ENCODE results near the gene LGR6.

Gene LGR6

DNA sequence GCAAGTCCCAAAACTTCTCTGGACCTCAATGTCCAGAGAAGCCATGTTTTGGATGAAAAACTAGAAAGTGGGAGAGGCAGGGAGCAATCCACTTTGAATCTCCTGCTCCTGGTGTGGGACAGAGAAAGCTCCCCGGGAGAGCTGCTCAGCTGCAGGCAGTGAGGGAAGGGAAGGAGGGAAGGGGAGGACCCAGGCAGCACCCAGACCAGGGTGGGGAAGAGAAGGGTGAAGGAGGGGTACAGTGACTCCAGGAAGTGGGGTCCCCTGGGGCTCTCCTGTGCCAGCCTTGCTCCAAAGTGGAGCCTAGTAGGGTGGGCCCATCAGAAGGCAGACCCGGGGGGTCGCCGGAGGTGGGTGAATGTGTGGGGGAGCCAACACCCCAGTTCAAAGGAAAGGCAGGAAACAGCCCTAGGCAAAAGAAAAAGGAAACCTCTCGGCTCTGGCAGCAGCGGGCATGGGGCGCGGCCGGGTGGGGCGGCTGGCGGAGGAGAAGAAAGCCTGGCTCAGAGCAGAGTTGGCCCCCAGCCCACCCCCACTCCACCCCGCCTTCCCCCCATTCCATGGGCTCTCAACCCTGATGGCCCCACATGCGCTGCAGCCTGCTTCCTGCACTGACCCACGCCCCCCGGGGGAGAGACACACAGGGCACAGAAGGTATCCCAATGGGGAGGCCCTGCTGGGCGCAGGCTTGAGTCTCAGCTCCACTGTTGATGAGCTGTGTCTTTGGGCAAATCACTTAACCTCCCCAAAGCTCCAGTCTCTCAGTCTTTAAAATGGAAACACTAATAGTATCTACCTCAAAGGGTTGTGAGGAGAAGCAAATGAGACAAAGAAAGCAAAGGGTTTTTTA lies 5.7 kb downstream of the LGR6 start:
- DNase-seq (ENCODE audit: low read depth in 1 of 2, low spot score in 1 of 2): no peak

DNA sequence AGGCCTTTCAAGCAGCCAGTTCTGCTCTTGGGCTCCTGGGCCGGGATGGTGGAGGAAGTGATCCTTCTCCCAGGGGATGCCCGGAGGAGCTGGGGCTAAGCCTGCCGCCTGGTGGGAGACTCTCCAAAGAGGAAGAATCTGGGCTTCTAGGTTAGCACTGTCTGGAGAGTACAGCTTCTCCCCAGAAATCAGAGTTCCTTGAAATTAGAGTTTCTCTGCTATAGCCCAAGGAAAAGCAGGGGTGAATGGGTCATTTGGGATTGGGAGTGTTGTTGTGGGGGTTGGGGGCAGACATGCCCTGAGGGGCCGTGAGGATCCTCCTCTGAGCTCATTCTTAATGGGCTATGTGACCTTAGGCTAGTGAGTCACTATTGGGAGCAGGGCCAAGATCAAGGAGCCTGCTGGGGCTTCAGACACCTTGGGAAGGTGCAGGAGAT lies 6.5 kb downstream of the LGR6 start:
- DNase-seq (ENCODE audit: low read depth in 1 of 2, low spot score in 1 of 2): no peak

DNA sequence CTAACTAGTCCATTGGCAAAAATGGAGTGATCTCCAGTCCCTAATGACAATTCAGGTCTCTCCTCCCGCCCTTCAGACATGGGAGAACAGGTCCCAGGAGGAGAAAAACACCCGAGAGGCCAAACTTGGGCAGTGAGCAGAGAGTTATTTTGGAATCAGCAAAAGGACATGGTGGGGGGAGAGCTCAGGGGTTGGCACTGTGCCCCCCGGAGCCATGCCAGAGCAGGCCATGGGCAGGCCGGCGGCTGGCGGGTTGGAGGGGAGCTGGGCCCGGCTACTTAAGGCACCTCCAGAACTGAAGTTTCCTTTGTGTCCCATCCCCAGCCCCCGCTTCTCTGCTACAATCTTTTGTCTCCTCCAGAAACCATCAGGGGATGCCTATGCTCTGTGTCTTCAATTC lies 7.1 kb downstream of the LGR6 start:
- no peak for DNase-seq (ENCODE audit: low read depth in 1 of 2, low spot score in 1 of 2)

DNA sequence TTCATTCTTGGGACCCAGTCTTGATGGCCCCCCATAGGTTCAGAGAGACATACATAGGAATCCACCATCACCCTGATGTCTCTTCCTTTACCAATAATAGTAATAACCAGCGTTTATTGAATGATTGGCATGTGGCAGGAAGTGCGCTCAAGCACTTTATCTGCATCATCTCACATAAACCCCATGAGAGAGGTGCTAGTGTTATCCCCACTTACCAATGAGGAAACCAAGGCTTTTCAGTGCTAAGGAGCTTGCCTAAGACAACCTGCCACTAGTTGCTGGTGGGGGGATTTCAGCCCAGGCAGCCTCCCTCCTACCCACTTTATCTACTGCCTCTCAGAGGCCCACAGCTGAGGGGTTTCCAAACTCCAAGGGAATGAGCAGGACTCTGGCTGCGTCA lies 7.7 kb downstream of the LGR6 start:
- no peak for DNase-seq (ENCODE audit: low read depth in 1 of 2, low spot score in 1 of 2)

DNA sequence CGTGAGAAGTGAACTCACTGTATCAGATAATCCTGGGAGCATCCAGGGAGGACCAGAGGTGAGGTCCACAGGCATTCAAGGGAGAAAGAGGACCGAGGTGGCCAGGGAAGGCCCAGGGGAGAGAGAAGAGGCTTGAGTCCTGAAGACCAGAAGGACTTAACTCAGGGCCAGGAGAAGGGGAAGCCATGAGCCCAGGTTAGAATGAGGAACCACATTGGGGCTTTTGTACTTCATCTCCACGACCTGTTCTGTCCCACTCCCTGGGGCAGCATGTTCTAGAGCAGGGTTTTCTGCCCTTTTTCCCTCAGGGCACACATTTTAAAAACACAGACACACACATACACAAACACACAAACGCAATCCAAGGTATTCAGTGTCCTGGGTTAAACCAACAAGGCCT lies 8.4 kb downstream of the LGR6 start:
- no peak for DNase-seq (ENCODE audit: low read depth in 1 of 2, low spot score in 1 of 2)

DNA sequence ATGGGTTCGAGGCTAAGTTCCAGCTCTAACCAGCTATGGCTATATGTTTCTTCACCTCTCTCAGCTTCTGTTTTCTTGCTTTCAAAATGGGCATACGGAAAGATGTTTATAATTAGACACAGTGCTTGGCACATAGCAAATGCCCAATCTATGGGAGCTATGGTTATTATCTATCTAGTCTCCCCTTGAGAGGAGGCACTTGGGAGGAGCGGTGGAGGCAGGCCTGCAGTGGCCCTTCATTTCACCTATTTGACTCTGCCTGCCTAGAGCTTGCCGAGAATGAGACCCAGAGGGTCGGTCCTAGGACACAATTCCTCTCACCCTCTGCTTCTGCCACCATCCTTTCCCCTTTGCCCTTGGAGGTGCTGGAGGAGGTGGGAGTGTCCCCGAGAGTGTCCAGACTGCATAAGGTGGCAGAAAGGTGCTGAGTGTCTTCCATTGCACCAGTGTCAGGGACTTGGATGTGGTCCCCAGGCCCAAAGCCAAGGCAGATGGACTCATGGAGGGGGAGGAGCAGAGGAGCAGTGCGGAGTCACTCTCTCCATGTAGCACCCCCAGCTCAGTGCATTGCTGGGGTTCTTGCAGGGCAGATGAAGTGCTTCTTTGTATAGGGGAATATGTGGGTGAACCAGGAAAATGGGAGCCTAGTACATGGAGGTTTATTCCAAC lies 9.0 kb downstream of the LGR6 start:
- DNase-seq (ENCODE audit: low read depth in 1 of 2, low spot score in 1 of 2): no peak

DNA sequence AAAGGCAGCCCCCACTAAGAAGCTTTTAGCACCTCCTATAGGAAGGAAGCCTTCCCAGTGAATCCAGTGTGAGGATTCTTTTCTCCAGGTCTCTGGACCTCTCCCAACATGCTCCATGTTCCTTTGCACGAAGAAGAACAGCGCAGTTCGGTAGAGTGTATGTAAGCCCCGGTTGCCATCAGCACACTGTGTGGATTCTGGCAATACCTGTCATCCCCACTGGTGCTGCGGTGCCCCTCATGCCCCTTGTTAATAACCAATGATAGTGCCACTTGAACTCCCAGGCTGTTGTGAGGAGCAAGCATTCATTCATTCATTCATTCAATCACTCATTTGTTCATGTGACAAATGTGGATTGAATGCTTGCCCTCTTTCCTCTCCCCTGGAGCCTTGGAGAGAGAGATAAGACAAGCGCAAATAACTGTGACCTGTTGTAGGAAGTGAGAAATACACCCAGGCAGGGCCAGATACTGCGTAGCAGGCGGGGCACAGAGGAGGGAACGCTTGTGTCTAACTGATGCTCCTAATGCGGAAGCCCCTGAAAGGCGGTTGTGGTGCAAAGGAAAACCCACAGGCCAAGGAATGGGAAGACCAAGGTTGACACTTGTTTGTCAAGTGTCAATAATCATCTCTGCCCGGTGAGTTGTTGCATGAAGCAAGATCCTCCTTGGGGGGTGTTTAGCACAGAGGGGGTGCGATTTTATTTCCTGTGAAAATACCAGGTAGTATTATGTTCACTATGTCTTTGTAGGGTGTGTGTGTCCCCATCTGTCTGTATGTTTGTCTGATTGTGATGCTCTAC lies 9.8 kb downstream of the LGR6 start:
- DNase-seq (ENCODE audit: low read depth in 1 of 2, low spot score in 1 of 2): no peak

DNA sequence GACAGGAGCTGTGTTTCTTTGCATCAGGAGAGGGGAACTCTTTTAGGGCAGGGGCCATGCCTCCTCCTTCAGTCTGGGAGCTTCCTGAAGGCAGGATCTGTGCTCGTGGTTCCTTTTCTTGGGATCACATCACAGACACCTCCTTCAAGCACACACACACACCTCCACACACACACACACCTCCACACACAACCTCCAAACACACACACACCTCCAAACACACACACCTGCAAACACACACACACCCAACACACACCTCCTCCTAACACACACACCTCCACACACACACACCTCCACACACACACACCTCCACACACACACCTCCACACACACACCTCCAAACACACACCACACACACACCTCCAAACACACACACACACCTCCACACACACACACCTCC lies 10.5 kb downstream of the LGR6 start:
- DNase-seq (ENCODE audit: low read depth in 1 of 2, low spot score in 1 of 2): no peak

DNA sequence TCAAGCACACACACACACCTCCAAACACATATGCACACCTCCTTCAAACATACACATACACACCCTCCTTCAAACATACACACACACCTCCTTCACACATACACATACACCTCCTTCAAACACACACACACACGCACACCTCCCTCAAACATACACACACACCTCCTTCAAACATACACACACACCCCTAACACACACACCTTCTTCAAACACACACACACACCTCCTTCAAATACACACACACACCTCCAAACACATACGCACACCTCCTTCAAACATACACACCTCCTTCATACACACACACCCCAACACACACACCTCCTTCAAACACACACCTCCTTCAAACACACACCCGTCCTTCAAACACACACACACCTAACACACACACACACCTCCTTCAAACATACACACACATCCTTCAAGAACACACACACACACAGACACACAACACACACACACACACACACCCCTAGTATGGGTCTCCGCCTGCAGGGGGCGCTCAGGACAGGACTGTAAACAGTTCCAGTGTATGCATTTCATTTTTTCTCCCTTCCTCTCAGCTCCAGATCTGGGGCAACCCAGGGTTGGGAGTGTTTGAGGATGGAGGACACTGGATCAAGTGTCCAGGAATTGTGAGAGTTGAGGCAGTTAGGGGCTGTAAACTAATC lies 12.1 kb downstream of the LGR6 start:
- DNase-seq (ENCODE audit: low read depth in 1 of 2, low spot score in 1 of 2): no peak

DNA sequence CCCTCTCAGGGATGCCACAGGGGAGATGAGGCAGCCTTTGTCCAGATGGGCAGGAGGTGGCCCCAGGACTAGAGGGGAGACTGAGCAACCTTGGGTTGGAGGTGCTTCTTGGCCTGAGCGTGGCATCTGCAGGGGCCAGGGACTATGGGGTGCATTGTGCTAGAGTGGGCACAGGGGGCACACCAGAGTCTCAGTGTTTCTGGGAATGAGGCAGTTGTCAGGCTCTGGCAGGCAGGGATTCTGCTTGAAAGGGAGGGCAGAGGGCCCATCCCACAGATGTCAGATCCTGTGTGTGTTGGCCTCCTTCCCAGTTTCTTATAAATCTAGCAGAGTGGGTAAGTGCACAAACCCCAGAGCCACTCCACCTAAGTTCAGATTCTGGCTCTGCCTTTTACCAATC lies 13.7 kb downstream of the LGR6 start:
- DNase-seq (ENCODE audit: low read depth in 1 of 2, low spot score in 1 of 2): no peak

DNA sequence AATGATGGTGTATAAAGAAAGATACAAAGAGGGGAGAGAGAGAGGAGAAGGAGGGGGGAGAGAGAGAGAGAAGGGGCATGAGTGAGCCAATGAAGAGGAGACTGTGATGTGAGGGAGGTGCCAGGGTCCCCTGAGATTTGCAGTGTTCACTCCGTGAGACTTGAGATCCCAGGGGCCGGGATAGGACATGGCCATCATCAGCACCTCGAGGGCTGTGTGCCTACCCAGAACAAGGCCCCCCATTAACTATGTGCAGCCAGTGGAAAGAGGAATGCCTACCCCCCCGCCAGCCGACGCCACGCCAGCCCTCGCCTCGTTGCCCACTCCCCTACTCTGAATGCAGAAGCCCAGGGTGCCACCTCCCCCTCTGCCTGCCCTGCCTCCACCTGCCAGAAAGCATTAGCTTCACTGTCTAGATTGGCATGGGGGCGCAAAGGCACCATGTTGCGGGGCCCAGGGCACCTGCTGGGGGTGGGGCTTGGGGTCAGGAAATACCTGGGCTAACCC lies 14.8 kb downstream of the LGR6 start:
- no peak for DNase-seq (ENCODE audit: low read depth in 1 of 2, low spot score in 1 of 2)

DNA sequence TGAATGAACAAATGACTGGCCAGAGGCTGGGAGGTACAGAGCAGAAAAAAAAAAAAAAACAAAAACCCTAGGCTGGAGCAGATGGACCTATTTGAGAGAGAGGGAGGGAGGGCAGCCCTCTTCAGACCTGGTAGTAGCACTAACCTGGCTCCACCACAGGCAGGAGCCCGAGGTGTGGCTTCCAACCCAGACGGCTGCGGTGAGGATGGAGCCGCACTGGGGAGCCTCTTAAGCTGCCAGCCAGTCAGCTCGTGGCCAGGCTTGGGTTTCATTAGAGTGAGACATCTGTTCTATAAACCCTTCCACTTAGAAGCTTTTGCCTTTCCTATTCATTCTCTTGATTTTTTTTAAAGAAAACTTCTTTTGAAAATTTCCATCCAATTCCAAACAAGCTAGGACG lies 16.8 kb downstream of the LGR6 start:
- DNase-seq (ENCODE audit: low read depth in 1 of 2, low spot score in 1 of 2): no peak

DNA sequence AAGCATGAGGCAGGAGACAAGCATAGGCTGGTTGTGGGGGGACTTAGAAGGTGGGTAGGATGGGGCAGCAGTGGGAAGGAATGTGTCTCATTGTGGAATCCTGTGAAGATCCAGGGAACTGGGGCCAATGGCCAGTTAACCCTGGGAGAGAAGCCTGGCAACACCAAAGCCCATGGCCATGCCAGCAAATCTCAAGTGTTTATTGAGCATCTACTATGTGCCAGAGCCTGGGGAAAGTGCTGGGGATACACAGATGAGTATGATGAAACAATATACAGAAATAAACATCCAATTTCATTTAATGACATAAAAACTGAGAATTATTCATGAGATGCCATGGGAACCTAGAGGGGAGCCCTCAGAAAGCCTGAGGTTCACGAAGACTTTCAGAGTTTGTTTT lies 17.4 kb downstream of the LGR6 start:
- DNase-seq (ENCODE audit: low read depth in 1 of 2, low spot score in 1 of 2): no peak

DNA sequence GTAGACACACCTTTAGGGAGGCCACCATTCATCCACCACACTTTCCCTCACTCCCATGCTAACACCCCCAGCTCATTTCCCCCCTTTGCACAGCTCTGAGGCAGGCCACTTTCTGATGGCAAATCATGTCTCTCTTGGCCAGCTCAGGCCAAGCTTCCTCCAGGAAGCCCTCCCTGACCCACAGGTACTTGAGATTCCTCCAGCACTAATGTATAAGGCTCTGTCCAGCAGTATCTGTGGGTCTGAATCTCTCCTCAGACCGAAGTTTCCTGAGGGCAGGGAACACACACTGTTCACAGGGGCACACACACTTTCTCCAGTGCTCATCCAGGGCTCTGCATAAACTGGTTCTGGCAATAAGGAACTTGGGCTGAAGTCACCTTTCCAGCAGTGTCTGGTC lies 19.2 kb downstream of the LGR6 start:
- DNase-seq (ENCODE audit: low read depth in 1 of 2, low spot score in 1 of 2): no peak

DNA sequence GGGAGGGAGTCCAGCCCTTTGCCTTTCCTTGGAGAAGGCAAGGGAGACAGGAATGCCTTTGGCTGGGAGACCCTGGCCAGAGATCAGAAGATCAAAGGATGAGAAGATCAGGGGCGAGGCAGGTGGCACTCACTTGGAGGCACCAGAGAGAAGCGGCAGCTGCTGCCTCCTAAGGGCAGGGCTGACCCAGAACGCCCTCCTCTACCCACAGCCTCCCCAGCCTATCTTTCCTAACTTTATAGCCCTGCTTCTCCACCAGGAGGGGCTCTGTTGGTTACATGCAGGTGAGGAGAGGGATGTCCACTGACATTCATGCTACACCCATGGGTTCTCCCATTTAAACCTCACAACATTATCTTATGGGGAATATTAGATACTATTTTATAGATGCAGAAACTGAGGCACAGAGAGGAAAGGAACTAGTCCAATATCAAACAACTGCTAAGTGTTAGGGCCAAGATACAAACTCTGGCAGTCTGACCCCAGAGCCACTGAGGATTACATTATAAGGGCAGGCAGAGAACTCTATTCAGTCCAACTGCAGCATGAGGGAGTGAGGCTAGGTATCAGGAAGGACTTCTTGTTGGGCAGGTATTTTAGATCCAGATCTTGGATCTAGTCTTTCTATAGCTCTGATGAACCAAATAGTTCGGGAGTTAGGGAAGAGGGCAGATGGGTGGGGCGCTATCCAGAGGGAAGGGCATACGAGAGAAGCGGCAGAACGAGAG lies 19.9 kb downstream of the LGR6 start:
- DNase-seq (ENCODE audit: low read depth in 1 of 2, low spot score in 1 of 2): no peak

DNA sequence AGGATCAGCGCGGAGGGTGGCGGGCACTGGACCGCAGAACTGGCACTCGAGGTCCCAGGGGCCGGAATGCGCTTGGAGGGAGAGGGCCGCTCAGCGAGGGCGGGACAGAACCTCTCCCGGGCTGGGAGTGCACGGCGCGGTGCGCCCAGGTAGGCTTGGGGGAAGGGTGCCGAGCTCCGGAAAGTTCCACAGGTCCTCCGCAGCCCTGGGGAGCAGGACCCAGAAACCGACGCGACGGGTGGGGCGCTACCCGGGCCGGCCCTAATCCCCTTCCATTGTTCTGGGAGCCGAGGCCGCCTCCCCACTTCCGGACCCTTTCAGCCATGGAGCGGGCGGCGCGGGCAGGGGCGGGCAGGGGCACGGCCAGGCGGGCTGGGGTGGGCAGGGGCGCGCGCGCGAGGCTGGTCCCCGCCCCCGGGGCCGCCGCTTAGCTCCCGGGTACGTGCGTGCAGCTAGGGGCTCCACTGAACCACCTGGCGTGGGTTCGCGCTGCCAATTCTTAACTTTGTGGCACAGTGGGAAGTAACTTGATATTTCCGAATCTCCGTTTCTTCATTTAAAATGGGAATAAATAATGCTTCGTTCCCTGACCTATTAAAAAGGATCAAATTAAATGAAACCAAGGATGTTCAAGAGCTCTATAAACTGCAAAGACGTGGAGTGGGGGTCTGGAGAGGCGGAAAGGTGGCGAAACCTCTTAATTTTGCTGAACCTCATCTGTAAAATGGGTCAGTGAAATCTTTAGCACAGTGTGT lies 20.7 kb downstream of the LGR6 start:
- DNase-seq (ENCODE audit: low read depth in 1 of 2, low spot score in 1 of 2): no peak

DNA sequence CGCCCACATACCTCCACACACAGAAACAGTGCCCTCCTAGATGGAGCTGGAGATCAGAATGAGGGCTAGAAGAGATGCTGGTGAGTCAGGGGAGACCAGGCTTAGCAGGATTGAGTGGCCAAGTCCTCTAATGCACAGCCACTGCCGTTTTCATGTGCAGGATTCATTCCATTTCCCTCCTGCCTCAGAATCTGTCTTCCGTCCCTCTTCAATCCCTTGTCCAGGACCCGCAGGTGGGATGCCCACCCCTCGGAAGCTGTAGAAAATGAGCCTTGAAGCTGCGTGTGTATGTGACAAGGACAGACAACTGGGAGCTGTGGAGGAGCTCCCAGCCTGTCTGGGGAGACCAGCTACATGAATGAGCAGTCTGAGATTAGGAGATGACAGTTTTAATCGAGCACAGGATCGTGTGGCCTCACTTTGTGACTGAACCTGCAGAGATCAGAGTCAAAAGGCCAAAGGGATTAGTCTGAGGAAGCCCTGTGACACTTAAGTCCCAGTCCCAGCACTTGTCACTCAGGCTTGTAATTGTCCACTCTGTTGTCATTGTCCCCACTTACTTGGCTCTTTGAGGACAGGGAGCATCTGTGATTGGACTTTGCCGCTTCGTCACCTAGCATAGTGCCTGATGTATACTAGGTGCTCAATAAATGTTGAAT lies 22.0 kb downstream of the LGR6 start:
- DNase-seq (ENCODE audit: low read depth in 1 of 2, low spot score in 1 of 2): no peak

DNA sequence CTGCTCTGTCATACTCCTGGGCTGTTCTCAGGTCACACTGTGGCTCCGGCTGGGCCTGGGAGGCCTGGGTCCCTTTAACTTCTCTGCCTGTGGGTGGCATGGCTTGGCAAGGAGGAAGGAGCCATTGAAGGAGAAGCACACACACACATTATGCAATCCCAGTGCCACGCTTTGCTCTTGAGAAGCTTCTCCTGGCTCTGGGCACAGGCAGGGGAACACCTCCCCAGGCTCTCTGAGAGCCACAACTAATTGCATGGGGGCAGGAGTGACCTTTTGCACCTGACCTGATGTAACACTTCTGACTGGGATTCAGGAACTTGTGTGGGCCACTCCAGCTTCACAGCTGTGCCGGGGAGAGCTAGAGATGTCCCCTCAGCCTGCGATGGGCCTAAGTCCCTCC lies 23.1 kb downstream of the LGR6 start:
- no peak for DNase-seq (ENCODE audit: low read depth in 1 of 2, low spot score in 1 of 2)

DNA sequence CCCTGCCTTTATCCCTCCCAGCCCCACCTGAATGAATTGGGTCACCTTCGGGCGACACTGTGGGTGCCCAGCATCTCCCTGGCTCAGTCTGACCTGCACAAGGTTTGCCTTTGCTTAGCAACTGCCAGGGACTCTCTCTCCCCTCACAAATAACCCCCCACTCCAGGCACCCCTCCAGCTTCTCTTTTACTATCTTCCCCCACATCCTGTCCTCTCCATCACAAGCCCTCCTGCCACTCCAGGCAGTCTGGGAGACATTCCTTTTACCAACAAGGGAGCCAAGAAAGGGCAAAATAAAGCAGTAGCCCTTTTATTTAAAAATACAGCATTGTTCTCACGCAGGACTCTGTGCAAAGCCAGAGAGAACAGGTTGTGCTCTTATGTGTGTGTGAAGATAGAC lies 23.9 kb downstream of the LGR6 start:
- no peak for DNase-seq (ENCODE audit: low read depth in 1 of 2, low spot score in 1 of 2)
